GM19240 (cell line): ENCODE results near the gene PDE10A.
"Not testable (repeated sequence)": the region's sequence is repeated elsewhere in the genome, so short reads cannot be mapped to it uniquely, and the experiment has no call there.

Experiments used
- DNase-seq: peaks from one replicate; pipeline ENCODE4 v3.0.0; 2011; ENCODE audit warnings: low spot score; ENCODE audit not compliant: insufficient read length

PDE10A gene

GRCh38 chr6:165627366-165627765 lies 35.7 kb downstream of the PDE10A start:
- no peak for DNase-seq

GRCh38 chr6:165626711-165627110 lies 36.3 kb downstream of the PDE10A start:
- DNase-seq: no peak

- DNase-seq: no peak
These were observed 38.0 kb downstream of the PDE10A start for GRCh38 chr6:165624871-165625639.

- DNase-seq: no peak
These were observed 41.1 kb downstream of the PDE10A start for GRCh38 chr6:165621940-165622339.

- DNase-seq: not testable (repeated sequence)
These were observed 44.1 kb downstream of the PDE10A start for GRCh38 chr6:165618891-165619290.

GRCh38 chr6:165618241-165618640 lies 44.8 kb downstream of the PDE10A start:
- DNase-seq: no peak

- DNase-seq: no peak
These were observed 45.5 kb downstream of the PDE10A start for GRCh38 chr6:165617528-165617927.

- no peak for DNase-seq
These were observed 46.9 kb downstream of the PDE10A start for GRCh38 chr6:165616116-165616515.

GRCh38 chr6:165615636-165616035 lies 47.4 kb downstream of the PDE10A start:
- no peak for DNase-seq

GRCh38 chr6:165611294-165611693 lies 51.7 kb downstream of the PDE10A start:
- no peak for DNase-seq

GRCh38 chr6:165608577-165608976 lies 54.5 kb downstream of the PDE10A start:
- DNase-seq: not testable (repeated sequence)

GRCh38 chr6:165606740-165607008 lies 56.4 kb downstream of the PDE10A start:
- no peak for DNase-seq

GRCh38 chr6:165605901-165606739 lies 56.9 kb downstream of the PDE10A start:
- no peak for DNase-seq

- no peak for DNase-seq
These were observed 57.7 kb downstream of the PDE10A start for GRCh38 chr6:165605182-165605875.

GRCh38 chr6:165602291-165602690 lies 60.8 kb downstream of the PDE10A start:
- DNase-seq: no peak

GRCh38 chr6:165600606-165601005 lies 62.4 kb downstream of the PDE10A start:
- no peak for DNase-seq

- no peak for DNase-seq
These were observed 63.2 kb downstream of the PDE10A start for GRCh38 chr6:165599596-165600487.

GRCh38 chr6:165599121-165599520 lies 63.9 kb downstream of the PDE10A start:
- no peak for DNase-seq

- no peak for DNase-seq
These were observed 65.2 kb downstream of the PDE10A start for GRCh38 chr6:165597821-165598220.

GRCh38 chr6:165594584-165595333 lies 68.3 kb downstream of the PDE10A start:
- no peak for DNase-seq
